Nephron progenitor cell (in vitro differentiated cells): ENCODE measurements around the gene ADGRD2.

Source experiments
- DNase-seq: peaks from one replicate; pipeline ENCODE4 v3.0.0; 2021
- H3K27ac Mint-ChIP-seq: 2 replicates; pipeline ENCODE4 v1.8.0; 2021; ENCODE audit warnings: mild to moderate bottlenecking, moderate library complexity, mixed read lengths
- H3K27me3 Mint-ChIP-seq: 2 replicates; pipeline ENCODE4 v1.8.0; 2021; ENCODE audit warnings: mild to moderate bottlenecking, low read depth, mixed read lengths; ENCODE audit not compliant: poor library complexity
- H3K36me3 Mint-ChIP-seq: 2 replicates; pipeline ENCODE4 v1.8.0; 2021; ENCODE audit warnings: low read depth, mixed read lengths
- H3K4me1 Mint-ChIP-seq: 2 replicates; pipeline ENCODE4 v1.8.0; 2021; ENCODE audit warnings: mixed read lengths
- H3K4me3 Mint-ChIP-seq: 2 replicates; pipeline ENCODE4 v1.8.0; 2021; ENCODE audit warnings: mild to moderate bottlenecking, moderate library complexity, mixed read lengths
- H3K9me3 Mint-ChIP-seq: 2 replicates; pipeline ENCODE4 v1.8.0; 2021; ENCODE audit warnings: mild to moderate bottlenecking, moderate library complexity, mixed read lengths
- CTCF ChIP-seq: fragments of 200-600 bp; sonication (generic); IDR thresholded peaks from 2 replicates; pipeline ENCODE4 v1.5.0; 2021; ENCODE audit warnings: antibody characterized with exemption

ADGRD2 gene

DNA sequence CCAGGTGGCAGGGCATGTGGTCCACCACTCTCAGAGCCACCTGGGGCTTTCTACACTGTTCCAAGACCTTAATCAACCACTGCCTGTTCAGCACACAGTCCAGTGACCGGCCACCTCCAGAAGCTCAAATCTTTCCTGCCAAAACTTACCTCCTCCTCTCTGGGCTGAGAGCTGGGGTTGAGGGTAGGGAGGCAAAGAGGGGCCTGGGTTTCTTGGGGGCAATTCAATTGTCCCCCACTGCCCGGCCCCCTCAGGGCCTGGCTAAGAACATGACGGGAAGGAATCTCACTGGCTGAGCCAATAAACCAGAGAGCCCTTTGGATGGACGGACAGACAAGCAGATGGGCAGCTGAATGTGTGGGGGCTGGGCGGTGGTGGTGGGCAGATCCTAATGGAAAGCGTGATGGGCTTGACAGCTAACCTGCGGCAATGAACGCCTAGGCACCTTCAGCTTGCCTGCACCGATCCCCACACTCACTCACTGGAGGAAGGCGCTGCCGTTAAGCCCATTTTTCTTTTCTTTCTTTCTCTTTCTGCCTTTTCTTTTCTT, 51.6 kb downstream of the ADGRD2 start:
- Mint-ChIP-seq H3K36me3 (no peaks in the 10 kb centered on the region), H3K9me3 (no peaks in the 10 kb centered on the region), H3K27me3 (peaks cover 88% of the 10 kb centered on the region), H3K4me1 (peaks cover 28% of the 10 kb centered on the region), H3K27ac (no peak overlapping the region), H3K4me3 (no peak overlapping the region)
- TF ChIP-seq CTCF = no peak
- no peak for DNase-seq

DNA sequence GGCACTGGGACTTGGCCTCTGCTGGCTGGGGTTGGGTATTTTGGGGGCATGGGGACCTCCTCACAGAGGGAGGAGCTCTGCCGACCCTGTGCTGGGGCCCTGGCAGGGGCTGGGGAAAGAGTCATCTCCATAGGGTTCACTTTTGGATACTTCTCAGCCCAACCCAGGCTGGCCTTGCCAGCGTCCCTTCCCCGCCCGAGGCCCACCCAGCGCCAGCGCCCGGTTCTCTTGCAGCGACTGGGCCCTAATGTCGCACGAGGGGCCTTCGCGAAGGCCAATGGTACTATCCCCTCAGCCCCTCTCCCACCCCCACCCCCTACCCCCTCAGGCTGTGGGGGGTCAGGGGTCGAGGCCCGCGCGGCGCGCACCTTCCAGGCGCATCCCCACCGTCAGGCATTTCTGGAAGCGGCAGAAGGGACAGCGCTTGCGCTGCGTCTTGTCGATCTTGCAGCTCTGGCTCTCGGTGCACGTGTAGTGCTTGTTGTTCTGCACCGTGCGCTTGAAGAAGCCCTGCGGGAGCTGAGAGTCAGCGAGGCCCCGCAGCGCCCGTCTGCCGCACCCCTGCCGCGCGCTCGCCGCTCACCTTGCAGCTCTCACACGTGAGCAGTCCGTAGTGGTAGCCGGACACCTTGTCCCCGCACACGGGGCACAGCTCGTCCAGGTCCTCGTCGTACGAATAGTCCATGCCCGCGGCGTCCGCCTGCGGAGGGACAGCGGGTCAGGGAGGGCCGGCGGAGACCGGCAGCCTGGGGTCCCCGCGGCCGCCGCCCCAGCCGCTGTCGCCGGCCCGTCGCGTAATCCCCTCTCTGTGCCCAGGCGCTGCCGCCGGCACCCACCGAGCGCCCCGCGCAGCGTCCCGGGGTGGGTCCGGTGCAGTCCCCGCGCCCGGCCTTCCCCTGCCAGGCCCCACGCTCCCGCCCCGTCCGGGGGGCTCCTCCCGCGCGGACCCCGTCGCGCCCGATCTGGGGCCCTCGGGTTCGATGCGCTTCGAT, 52.8 kb downstream of the ADGRD2 start:
- no peak for DNase-seq
- peak overlapping the region; percentile 54 for H3K4me3 Mint-ChIP-seq

GRCh38 chr9:124503713-124504529, 53.7 kb downstream of the ADGRD2 start:
- H3K4me1 Mint-ChIP-seq = peaks cover 17% of the 10 kb centered on the region
- no peak for DNase-seq
- no peak for TF ChIP-seq CTCF
- peaks cover 80% of the 10 kb centered on the region for H3K27me3 Mint-ChIP-seq
- no peaks in the 10 kb centered on the region for H3K9me3 Mint-ChIP-seq
- H3K4me3 Mint-ChIP-seq = peak overlapping the region; percentile 87
- H3K36me3 Mint-ChIP-seq = no peaks in the 10 kb centered on the region
- H3K27ac Mint-ChIP-seq = no peak overlapping the region

More for the DNA sequence above, 52.8 kb downstream of the ADGRD2 start:
- no peaks in the 10 kb centered on the region for H3K36me3 Mint-ChIP-seq
- peaks cover 82% of the 10 kb centered on the region for H3K27me3 Mint-ChIP-seq
- TF ChIP-seq CTCF = no peak
- peaks cover 21% of the 10 kb centered on the region for H3K4me1 Mint-ChIP-seq
- H3K27ac Mint-ChIP-seq = no peak overlapping the region
- H3K9me3 Mint-ChIP-seq = no peaks in the 10 kb centered on the region

GRCh38 chr9:124504530-124505005, 54.3 kb downstream of the ADGRD2 start:
- Mint-ChIP-seq H3K9me3 (no peaks in the 10 kb centered on the region), H3K36me3 (no peaks in the 10 kb centered on the region), H3K27ac (no peak overlapping the region), H3K4me1 (peaks cover 17% of the 10 kb centered on the region), H3K4me3 (no peak overlapping the region), H3K27me3 (peaks cover 78% of the 10 kb centered on the region)
- no peak for TF ChIP-seq CTCF
- no peak for DNase-seq

- no peaks in the 10 kb centered on the region for H3K9me3 Mint-ChIP-seq
- peaks cover 73% of the 10 kb centered on the region for H3K27me3 Mint-ChIP-seq
- DNase-seq = no peak
- H3K36me3 Mint-ChIP-seq = no peaks in the 10 kb centered on the region
- H3K27ac Mint-ChIP-seq = no peak overlapping the region
- no peak for TF ChIP-seq CTCF
- peaks cover 17% of the 10 kb centered on the region for H3K4me1 Mint-ChIP-seq
- peak overlapping the region; percentile 58 for H3K4me3 Mint-ChIP-seq
These were observed 55.0 kb downstream of the ADGRD2 start for GRCh38 chr9:124505006-124505900.
